Spinal cord (tissue), 10 donors: ENCODE data around the gene ZNF268. TPM values are rescaled to one million over a fixed set of nuclear protein-coding genes. Genes with fewer than 3 reads are reported as not detected.
"Not testable (repeated sequence)": the region's sequence is repeated elsewhere in the genome, so short reads cannot be mapped to it uniquely, and the experiment has no call there.

Experiments used
- DNase-seq, 6 donors: peaks; one replicate each; pipeline versions ENCODE4 v3.0.0 to v3.0.0-alpha.2; 2013 to 2015; ENCODE audit warnings: low spot score in 6 of 6, low read depth in 4 of 6
- H3K27ac ChIP-seq: one replicate; pipeline ENCODE4 v1.5.1; 2013; ENCODE audit warnings: low read depth, low read length, control low read depth
- H3K27me3 ChIP-seq: one replicate; pipeline ENCODE4 v1.6.1; 2013; ENCODE audit warnings: low read length; ENCODE audit not compliant: control insufficient read depth, insufficient read depth
- H3K36me3 ChIP-seq: one replicate; pipeline ENCODE4 v1.6.1; 2013; ENCODE audit warnings: low read length; ENCODE audit not compliant: control insufficient read depth, insufficient read depth
- H3K4me1 ChIP-seq: one replicate; pipeline ENCODE4 v1.6.1; 2013; ENCODE audit warnings: low read length; ENCODE audit not compliant: control insufficient read depth, insufficient read depth
- H3K4me3 ChIP-seq: one replicate; pipeline ENCODE4 v1.5.1; 2013; ENCODE audit warnings: low read depth, low read length, control low read depth
- H3K9me3 ChIP-seq: one replicate; pipeline ENCODE4 v1.6.1; 2013; ENCODE audit warnings: low read length; ENCODE audit not compliant: control insufficient read depth, insufficient read depth
- WGBS: methylation state at CpG from one replicate; pipeline ENCODE4 v1.1.5; 2013; ENCODE audit warnings: missing lambda C conversion rate; ENCODE audit not compliant: insufficient coverage; 5-methylcytosine and 5-hydroxymethylcytosine counted together
- polyA plus RNA-seq, 2 donors: library from polyadenylated mRNA; unstranded; fragments of 120-200 nt; gene quantifications; one replicate each; pipeline ENCODE4 v1.2.1, GENCODE V29; 2013; ENCODE audit not compliant: insufficient read length in 2 of 2
- small RNA-seq: library from RNA; depleted of rRNA; stranded (forward); fragments of <200 nt; gene quantifications from one replicate; pipeline ENCODE3, GENCODE V24; 2014; ENCODE audit warnings: low replicate concordance
- total RNA-seq, 2 donors: library from RNA; depleted of rRNA in 1 of 2; stranded (reverse); fragments of 120-200 nt in 1 of 2; fragments of >200 nt in 1 of 2; gene quantifications; one replicate each; pipeline versions ENCODE4 v1.2.3 to v1.2.4, GENCODE V29; 2013 to 2014
- donor health status: healthy.

The ZNF268 gene
- total and polyA plus RNA-seq, 4 donors: 13.3 to 35.4 (median 26.2) TPM

DNA sequence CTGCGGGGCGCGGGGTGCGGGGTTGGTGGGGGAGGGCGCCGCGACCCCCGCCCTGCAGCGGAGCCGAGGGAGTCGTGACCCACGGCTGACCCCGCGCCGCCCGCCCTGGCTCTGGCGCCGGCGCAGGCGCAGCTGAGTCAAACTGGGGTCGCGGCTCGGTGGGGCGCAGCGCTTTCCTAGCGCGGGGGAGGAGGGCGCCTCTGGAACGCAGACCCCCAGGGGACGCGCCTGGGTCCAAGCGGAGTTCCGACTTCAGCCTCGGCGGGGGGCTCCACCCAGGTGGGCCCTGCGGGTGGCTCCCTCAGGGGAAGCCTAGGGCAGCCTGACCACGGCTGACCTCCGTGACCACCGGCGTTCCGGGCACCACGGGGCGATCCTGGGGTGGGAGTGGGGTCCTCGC lies 54.8 kb downstream of the ZNF268 start:
- H3K4me3 ChIP-seq: no peak overlapping the region
- H3K36me3 ChIP-seq: no peaks in the 10 kb centered on the region
- no peaks in the 10 kb centered on the region for H3K9me3 ChIP-seq
- DNase-seq: no peak
- no peaks in the 10 kb centered on the region for H3K27me3 ChIP-seq
- H3K4me1 ChIP-seq: no peaks in the 10 kb centered on the region
- WGBS: 40% methylated on average over 44 of the region's 44 CpGs
- H3K27ac ChIP-seq: no peak overlapping the region

GRCh38 chr12:133236556-133236955 lies 55.3 kb downstream of the ZNF268 start:
- Histone ChIP-seq H3K9me3 (no peaks in the 10 kb centered on the region), H3K36me3 (no peaks in the 10 kb centered on the region), H3K27me3 (no peaks in the 10 kb centered on the region), H3K4me3 (no peak overlapping the region), H3K27ac (no peak overlapping the region), H3K4me1 (no peaks in the 10 kb centered on the region)
- no peak for DNase-seq
- WGBS: 86% methylated on average over 8 of the region's 12 CpGs

- Histone ChIP-seq H3K4me1 (no peaks in the 10 kb centered on the region), H3K27me3 (no peaks in the 10 kb centered on the region), H3K27ac (no peak overlapping the region), H3K36me3 (no peaks in the 10 kb centered on the region), H3K4me3 (no peak overlapping the region), H3K9me3 (no peaks in the 10 kb centered on the region)
- 100% methylated on average over 1 of the region's 6 CpGs for WGBS
- DNase-seq: no peak
Measured at GRCh38 chr12:133251732-133252131, 70.4 kb downstream of the ZNF268 start.

- not testable (repeated sequence) for H3K4me1 ChIP-seq, H3K36me3 ChIP-seq, H3K4me3 ChIP-seq, H3K9me3 ChIP-seq, H3K27me3 ChIP-seq, DNase-seq, H3K27ac ChIP-seq
- whole genome bisulfite sequencing: no CpG with 5 or more reads among the region's 1 CpG
Measured at GRCh38 chr12:133255833-133256232, 74.5 kb downstream of the ZNF268 start.

DNA sequence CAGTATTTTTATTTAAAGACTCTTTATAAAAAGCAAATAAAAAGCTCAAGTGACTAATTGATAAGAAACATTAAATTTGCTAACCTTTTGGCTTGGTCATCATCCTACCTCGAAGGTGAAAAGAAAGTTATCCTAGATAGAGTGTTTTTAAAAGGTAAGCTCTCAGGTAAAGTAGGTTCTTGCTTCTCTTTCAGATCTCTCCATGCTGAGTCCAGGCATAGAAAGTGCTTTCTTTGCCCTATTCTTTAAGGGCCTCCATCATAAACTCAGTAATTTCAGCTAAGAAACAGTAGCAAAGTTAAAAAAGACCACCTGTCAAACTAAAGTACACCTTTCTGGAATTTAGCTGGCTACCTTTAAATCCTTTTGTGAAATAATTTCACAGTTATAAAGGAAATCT lies 75.0 kb downstream of the ZNF268 start:
- Histone ChIP-seq H3K27me3 (no peaks in the 10 kb centered on the region), H3K4me3 (no peak overlapping the region), H3K4me1 (no peaks in the 10 kb centered on the region), H3K36me3 (no peaks in the 10 kb centered on the region), H3K27ac (no peak overlapping the region), H3K9me3 (no peaks in the 10 kb centered on the region)
- no CpG with 5 or more reads among the region's 1 CpG for WGBS
- DNase-seq: no peak

- no peak for DNase-seq
- Histone ChIP-seq H3K27ac (no peak overlapping the region), H3K9me3 (no peaks in the 10 kb centered on the region), H3K36me3 (no peaks in the 10 kb centered on the region), H3K4me1 (no peaks in the 10 kb centered on the region), H3K4me3 (no peak overlapping the region), H3K27me3 (no peaks in the 10 kb centered on the region)
- 71% methylated on average over 27 of the region's 33 CpGs for WGBS
Measured at GRCh38 chr12:133264173-133264572, 82.9 kb downstream of the ZNF268 start.

Small RNA genes lying within 50 kb of the gene (small RNA-seq; reads per million reads assigned to genes)
- gene RF00019 (not detected), gene RNU6-717P (not detected)

Other genes with a start within 250 kb of the ZNF268 start
- gene ZNF605, start 225.2 kb upstream of the ZNF268 start, total RNA-seq: 10 to 100 TPM; 20.2 to 23.3 TPM
- 10 to 100 TPM; 18.7 to 22.0 TPM for gene ZNF605, start 225.2 kb upstream of the ZNF268 start, polyA plus RNA-seq
- gene ZNF26, start 195.1 kb upstream of the ZNF268 start, total RNA-seq: 10 to 100 TPM; 10.9 to 13.8 TPM
- gene ZNF26, start 195.1 kb upstream of the ZNF268 start, polyA plus RNA-seq: 10 to 100 TPM in 1 of 2 donors, 1 to 10 TPM in 1; 9.4 to 11.5 TPM
- gene ZNF84, start 144.0 kb upstream of the ZNF268 start, total RNA-seq: 10 to 100 TPM; 71.3 to 89.4 TPM
- gene ZNF84, start 144.0 kb upstream of the ZNF268 start, polyA plus RNA-seq: 10 to 100 TPM; 51.3 to 63.6 TPM
- gene ZNF140, start 100.6 kb upstream of the ZNF268 start, total RNA-seq: 10 to 100 TPM; 29.1 to 50.0 TPM
- gene ZNF140, start 100.6 kb upstream of the ZNF268 start, polyA plus RNA-seq: 10 to 100 TPM; 23.8 TPM
- gene ZNF891, start 51.2 kb upstream of the ZNF268 start, total RNA-seq: 1 to 10 TPM; 4.1 to 7.5 TPM
- 1 to 10 TPM; 3.6 to 5.1 TPM for gene ZNF891, start 51.2 kb upstream of the ZNF268 start, polyA plus RNA-seq
- 10 to 100 TPM; 16.8 to 24.8 TPM for gene ZNF10, start 50.9 kb upstream of the ZNF268 start, total RNA-seq
- 10 to 100 TPM; 15.1 to 18.5 TPM for gene ZNF10, start 50.9 kb upstream of the ZNF268 start, polyA plus RNA-seq
- not detected for gene ANHX, start 54.4 kb downstream of the ZNF268 start, total RNA-seq
- not detected for gene ANHX, start 54.4 kb downstream of the ZNF268 start, polyA plus RNA-seq